A673 (cell line): ENCODE data around the gene CGNL1. TPM values are rescaled to one million over a fixed set of nuclear protein-coding genes. Genes with fewer than 3 reads are reported as not detected.

Experiments used
- BruUV-seq: library from RNA; stranded (reverse); fragments of 400-500 nt; replicated peaks from 2 replicates; lab custom pipeline; 2021; lab: Mats Ljungman, UMichigan
- CTCF ChIA-PET: fragments of 300-600 bp; sonication (Branson Sonifier 250); formaldehyde crosslinking; loops from one replicate; lab custom pipeline; 2022; ENCODE audit warnings: antibody characterized with exemption; lab: Charles Lee
- POLR2A ChIA-PET: fragments of 300-600 bp; sonication (Branson Sonifier 250); formaldehyde crosslinking; loops from one replicate; lab custom pipeline; 2022; ENCODE audit warnings: antibody characterized with exemption; ENCODE audit not compliant: low non-redundant PET; lab: Charles Lee
- DNase-seq: peaks from one replicate; pipeline ENCODE4 v3.0.0-alpha.2; 2015; ENCODE audit warnings: low spot score
- H3K27ac ChIP-seq: fragments of 200-600 bp; sonication (generic); 2 replicates; pipeline ENCODE4 v1.5.1; 2016; ENCODE audit warnings: mixed run types, low read depth, mild to moderate bottlenecking, mixed read lengths, antibody characterized with exemption, low read length; ENCODE audit not compliant: poor library complexity, severe bottlenecking
- H3K27me3 ChIP-seq: fragments of 200-600 bp; sonication (generic); replicated peaks from 2 replicates; pipeline ENCODE4 v1.6.1; 2017; ENCODE audit warnings: mixed run types, low read depth, mild to moderate bottlenecking, mixed read lengths, antibody characterized with exemption, low read length; ENCODE audit not compliant: insufficient read depth, poor library complexity
- H3K36me3 ChIP-seq: fragments of 200-600 bp; sonication (generic); 2 replicates; pipeline ENCODE4 v1.6.1; 2016; ENCODE audit warnings: mixed run types, mild to moderate bottlenecking, mixed read lengths, antibody characterized with exemption, low read length; ENCODE audit not compliant: insufficient read depth, poor library complexity, severe bottlenecking
- H3K4me1 ChIP-seq: fragments of 200-600 bp; sonication (generic); 2 replicates; pipeline ENCODE4 v1.6.1; 2017; ENCODE audit warnings: mixed run types, mild to moderate bottlenecking, mixed read lengths, antibody characterized with exemption, low read length; ENCODE audit not compliant: insufficient read depth, poor library complexity, severe bottlenecking
- H3K4me3 ChIP-seq: fragments of 200-600 bp; sonication (generic); 2 replicates; pipeline ENCODE4 v1.5.1; 2016; ENCODE audit warnings: low read depth, mixed run types, mild to moderate bottlenecking, mixed read lengths, low read length; ENCODE audit not compliant: poor library complexity, severe bottlenecking
- H3K9me3 ChIP-seq: fragments of 200-600 bp; sonication (generic); 2 replicates; pipeline ENCODE4 v1.6.1; 2016; ENCODE audit warnings: mixed run types, low read depth, mild to moderate bottlenecking, mixed read lengths, antibody characterized with exemption, low read length; ENCODE audit not compliant: poor library complexity, severe bottlenecking
- CTCF ChIP-seq: fragments of 300-800, 200-600 bp; sonication (generic); conservative IDR thresholded peaks from 2 replicates; pipeline ENCODE4 v1.5.1; 2017; ENCODE audit warnings: low read depth, mild to moderate bottlenecking, antibody characterized with exemption, low read length, moderate library complexity, mixed read lengths
- EZH2 ChIP-seq: fragments of 200-600 bp; sonication (generic); IDR thresholded peaks from 2 replicates; pipeline ENCODE4 v1.6.1; 2017; ENCODE audit warnings: borderline replicate concordance, low read depth, mild to moderate bottlenecking, mixed read lengths, antibody characterized with exemption, low read length; ENCODE audit not compliant: poor library complexity, severe bottlenecking
- intact Hi-C: fragments of 100-400 bp; cut with micrococcal nuclease; formaldehyde crosslinking; loops from one replicate; pipeline ENCODE4 v1.10.0; 2022; ENCODE audit not compliant: unreplicated experiment
- total RNA-seq: library from RNA; stranded (reverse); gene quantifications from 2 replicates; pipeline ENCODE4 v1.2.3, GENCODE V29; 2021

CGNL1 gene
- total RNA-seq, 1 experiment from 2014 or later: 0.58 TPM

GRCh38 chr15:57500256-57500655 lies 124.0 kb downstream of the CGNL1 start:
- intact Hi-C loops: no loop called here
- BruUV-seq: no TSS peak
- TF ChIP-seq CTCF (no peak), EZH2 (no peak)
- CTCF ChIA-PET: no interaction called here
- H3K9me3 ChIP-seq: no peaks in the 10 kb centered on the region
- no peaks in the 10 kb centered on the region for H3K36me3 ChIP-seq
- no peaks in the 10 kb centered on the region for H3K27me3 ChIP-seq
- no peak overlapping the region for H3K4me3 ChIP-seq
- no peak for DNase-seq
- POLR2A ChIA-PET: no interaction called here
- H3K27ac ChIP-seq: no peak overlapping the region
- H3K4me1 ChIP-seq: no peaks in the 10 kb centered on the region

- Histone ChIP-seq H3K4me3 (no peak overlapping the region), H3K4me1 (no peaks in the 10 kb centered on the region), H3K27me3 (no peaks in the 10 kb centered on the region), H3K36me3 (no peaks in the 10 kb centered on the region), H3K27ac (no peak overlapping the region), H3K9me3 (no peaks in the 10 kb centered on the region)
- DNase-seq: peak; percentile 25
- intact Hi-C loops: no loop called here
- BruUV-seq: no TSS peak
- CTCF ChIA-PET: no interaction called here
- POLR2A ChIA-PET: no interaction called here
- TF ChIP-seq EZH2: no peak
These were observed 124.8 kb downstream of the CGNL1 start for GRCh38 chr15:57500979-57501576.

- Histone ChIP-seq H3K4me3 (no peak overlapping the region), H3K36me3 (no peaks in the 10 kb centered on the region), H3K27me3 (no peaks in the 10 kb centered on the region), H3K4me1 (no peaks in the 10 kb centered on the region), H3K9me3 (no peaks in the 10 kb centered on the region), H3K27ac (no peak overlapping the region)
- BruUV-seq: no TSS peak
- POLR2A ChIA-PET: no interaction called here
- intact Hi-C loops: no loop called here
- CTCF ChIA-PET: no interaction called here
- DNase-seq: no peak
- TF ChIP-seq EZH2 (no peak), CTCF (no peak)
These were observed 125.8 kb downstream of the CGNL1 start for GRCh38 chr15:57502116-57502515.

GRCh38 chr15:57503051-57503702 lies 126.9 kb downstream of the CGNL1 start:
- no peaks in the 10 kb centered on the region for H3K27me3 ChIP-seq
- TF ChIP-seq CTCF (peak; percentile 34; the same call in 1 of the 2 replicates), EZH2 (no peak)
- ChIA-PET CTCF (no interaction called here), POLR2A (no interaction called here)
- H3K36me3 ChIP-seq: no peaks in the 10 kb centered on the region
- H3K27ac ChIP-seq: no peak overlapping the region
- no peaks in the 10 kb centered on the region for H3K4me1 ChIP-seq
- no TSS peak for BruUV-seq
- no peaks in the 10 kb centered on the region for H3K9me3 ChIP-seq
- DNase-seq: no peak
- intact Hi-C loops: no loop called here
- no peak overlapping the region for H3K4me3 ChIP-seq
